Stimulated activated CD4-positive, alpha-beta T cell treated with anti-CD3 and anti-CD28 coated beads, Interleukin-4, amount 100 ng/mL, for 1 hour (primary cell): ENCODE results near the gene MAPRE3.

Experiments
- DNase-seq: peaks from one replicate; pipeline ENCODE4 v3.0.0-alpha.2; 2020

MAPRE3 gene

GRCh38 chr2:27042985-27043634 is 72.7 kb downstream of the MAPRE3 start:
- DNase-seq: no peak

DNA sequence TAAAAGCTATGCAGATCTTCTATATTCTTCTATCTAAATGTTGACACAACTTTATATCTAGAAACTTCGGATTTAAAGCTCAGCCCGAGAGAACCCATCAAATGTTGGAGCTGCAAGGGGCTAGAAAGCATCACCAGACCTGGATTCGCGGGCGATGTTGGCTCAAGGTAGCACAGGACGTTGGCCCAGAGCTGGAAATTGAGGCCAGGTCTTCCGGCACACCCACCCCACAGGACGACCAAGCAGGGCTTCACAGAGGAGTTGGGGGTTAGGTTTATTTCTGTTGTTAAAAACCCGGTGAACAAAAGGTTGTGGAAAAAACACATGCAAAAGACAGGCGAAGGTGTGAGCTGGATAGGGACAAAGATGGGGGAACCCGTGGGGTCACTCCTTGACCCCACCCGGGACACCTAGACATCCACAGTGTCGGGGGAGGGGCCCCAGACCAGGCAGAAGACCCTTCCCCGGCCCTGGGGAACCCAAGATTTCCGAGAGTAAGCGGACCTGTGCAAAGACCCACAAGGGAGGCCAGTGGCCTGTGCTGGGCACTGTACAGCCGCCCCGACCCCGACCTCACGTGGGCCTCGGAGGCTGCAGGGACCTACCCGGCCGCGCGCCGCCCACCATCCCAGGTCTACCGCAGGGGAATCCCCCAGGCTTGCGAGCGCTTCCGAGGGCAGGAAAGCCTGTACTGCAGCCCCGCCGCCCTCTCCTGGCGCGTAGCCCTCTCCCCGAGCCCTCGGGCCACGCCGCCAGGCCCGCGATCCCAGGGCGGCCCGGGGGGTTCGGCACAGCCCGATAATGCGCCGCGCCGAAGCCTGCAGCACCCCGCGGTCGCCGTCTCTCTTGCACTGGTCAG is 79.2 kb downstream of the MAPRE3 start:
- peak; percentile 76 for DNase-seq

DNA sequence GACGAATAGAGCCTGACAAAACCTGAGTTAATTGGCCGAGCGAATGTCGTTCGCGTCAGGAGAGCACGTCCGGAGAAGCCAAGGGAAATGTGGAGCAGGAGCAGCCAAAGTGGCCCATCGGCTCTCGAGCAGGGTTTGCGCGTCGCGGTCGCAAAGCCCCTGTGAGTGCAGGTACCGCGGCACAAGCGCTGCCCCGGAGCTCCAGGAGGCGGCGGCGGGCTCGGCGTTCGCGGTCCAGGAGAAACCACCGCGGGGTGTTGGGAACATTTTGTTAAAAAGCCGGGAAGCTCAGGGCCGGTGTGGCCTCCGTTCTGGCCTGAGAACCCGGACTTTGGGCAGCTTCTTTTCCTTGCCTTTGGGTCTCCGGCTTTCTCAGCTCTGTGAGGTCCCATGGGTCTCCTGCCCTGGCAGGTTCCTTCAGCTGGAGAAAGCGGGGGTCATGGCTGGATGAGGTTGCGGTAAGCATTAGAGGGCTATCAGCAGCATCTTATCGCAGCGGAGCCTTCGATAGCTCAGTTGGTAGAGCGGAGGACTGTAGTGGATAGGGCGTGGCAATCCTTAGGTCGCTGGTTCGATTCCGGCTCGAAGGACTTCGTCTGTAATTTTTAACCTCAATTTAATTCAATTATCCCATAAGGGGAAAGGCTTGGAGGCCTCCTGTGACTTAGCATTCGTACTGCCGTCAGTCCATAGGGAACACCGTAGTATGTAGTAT is 80.0 kb downstream of the MAPRE3 start:
- DNase-seq: peak; percentile 88

- peak; percentile 93 for DNase-seq
Measured at GRCh38 chr2:27050996-27051901, 80.8 kb downstream of the MAPRE3 start, which contains the start of gene AGBL5. AGBL5 (plus strand) TSS chr2:27051668; CDS start chr2:27052959, 1,291 bp downstream.

DNA sequence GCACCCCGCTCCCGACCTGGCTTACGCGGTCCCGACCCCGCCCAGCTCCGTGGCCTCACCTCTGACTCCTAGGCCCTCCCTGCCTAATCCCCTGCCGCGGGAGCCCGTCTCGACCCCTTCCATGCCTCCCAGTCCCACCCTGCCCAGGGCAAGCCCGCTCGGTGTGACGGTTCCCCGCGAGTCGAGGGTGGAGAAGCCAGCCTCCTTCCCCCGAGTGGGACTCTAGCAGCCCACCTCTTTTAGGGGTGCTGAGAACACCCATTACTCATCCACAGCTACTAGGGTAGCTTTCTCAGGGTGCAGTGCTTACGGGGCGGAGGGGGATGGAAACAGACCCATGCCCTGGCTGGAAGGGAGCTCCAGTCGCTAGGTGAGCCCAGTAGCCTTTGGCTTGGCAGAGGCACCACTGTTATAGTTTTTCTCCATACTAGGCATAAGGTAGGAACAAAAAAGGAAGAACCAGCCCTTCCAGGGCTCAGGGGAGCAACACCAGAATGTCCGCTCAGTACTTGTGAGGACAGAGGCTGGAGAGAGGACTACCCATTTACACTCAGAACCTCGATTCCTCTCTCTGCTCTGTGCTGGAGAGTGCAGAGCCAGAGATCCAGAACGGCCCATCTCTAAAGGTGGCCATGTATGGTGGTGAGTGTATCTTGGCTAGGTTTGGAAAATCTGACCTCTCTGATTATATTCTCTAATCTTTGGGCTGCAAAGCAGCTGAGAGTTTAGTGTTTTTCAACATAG is 81.6 kb downstream of the MAPRE3 start:
- DNase-seq: no peak

- DNase-seq: no peak
Measured at GRCh38 chr2:27053321-27053720, 82.9 kb downstream of the MAPRE3 start.

GRCh38 chr2:27053776-27054175 is 83.3 kb downstream of the MAPRE3 start:
- no peak for DNase-seq

DNA sequence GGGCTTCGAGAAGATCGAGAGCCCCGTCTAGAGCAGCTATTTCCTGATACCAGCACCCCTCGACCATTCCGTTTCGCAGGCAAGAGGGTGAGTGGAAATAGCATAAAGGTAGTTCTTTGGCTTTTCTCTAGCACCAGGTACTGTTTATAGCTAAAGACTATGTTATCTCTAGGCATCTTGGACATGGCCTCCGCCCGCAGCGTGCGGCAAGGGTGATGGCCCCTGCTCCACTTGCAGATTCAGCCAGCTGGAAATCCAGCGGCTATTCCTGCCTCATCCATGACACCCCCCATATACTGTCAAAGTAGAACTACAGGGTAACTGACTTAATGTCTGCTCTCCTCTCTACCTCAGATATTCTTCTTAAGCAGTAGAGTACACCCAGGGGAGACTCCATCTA is 84.3 kb downstream of the MAPRE3 start:
- no peak for DNase-seq

DNA sequence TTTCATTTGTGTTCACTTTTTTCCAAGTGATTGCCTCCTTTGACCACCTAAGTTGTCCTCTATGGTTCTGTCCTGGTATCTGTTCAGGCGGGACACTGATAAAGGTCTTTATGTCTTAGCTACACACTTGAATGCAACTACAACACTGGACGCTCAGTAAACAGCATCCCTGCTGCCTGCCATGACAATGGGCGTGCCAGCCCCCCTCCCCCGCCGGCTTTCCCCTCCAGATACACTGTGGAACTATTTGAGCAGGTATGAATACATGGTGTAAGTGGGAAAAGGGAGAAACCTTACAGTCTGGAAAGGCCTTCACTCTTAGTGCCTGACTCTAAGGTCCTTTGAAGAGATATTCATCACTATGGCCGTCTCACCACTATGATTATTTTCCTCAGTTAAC is 86.7 kb downstream of the MAPRE3 start:
- no peak for DNase-seq

DNA sequence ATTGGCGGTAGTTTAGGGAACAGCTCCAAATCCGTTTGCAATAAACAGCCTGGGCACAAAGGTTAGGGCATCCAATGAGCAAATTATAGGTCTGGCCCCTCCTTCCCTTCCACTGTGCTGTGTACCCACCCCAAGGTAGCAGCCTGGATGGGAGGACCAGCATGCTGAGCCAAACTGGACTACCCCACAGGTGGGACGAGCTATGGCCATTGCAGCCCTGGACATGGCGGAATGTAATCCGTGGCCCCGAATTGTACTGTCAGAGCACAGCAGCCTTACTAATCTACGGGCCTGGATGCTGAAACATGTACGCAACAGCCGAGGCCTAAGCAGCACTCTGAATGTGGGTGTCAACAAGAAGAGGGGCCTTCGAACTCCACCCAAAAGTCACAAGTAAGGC is 87.8 kb downstream of the MAPRE3 start:
- no peak for DNase-seq

GRCh38 chr2:27059141-27059820 is 88.8 kb downstream of the MAPRE3 start:
- no peak for DNase-seq

- no peak for DNase-seq
Measured at GRCh38 chr2:27060323-27060722, 89.9 kb downstream of the MAPRE3 start.

- DNase-seq: no peak
Measured at GRCh38 chr2:27065128-27065527, 94.7 kb downstream of the MAPRE3 start.

DNA sequence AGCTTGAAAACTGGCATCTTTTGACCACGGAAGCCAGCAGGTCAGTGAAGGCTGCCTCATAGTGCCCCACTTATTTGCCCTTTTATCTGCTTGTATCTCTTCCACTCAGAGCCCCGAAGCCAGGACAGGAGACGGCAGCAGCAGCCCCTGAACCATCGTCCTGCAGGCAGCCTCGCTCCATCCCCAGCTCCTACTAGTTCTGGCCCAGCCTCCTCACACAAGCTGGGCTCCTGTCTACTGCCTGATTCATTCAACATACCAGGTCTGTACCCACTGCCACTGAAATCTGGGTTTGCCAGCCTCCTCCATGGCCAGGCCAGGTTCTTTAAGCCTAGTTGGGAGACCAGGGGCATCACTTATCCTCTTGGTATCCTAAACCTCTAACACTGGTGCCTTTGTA is 96.9 kb downstream of the MAPRE3 start:
- no peak for DNase-seq

- DNase-seq: no peak
Measured at GRCh38 chr2:27069436-27069835, 99.0 kb downstream of the MAPRE3 start.

GRCh38 chr2:27069961-27070618 is 99.7 kb downstream of the MAPRE3 start:
- DNase-seq: no peak

DNA sequence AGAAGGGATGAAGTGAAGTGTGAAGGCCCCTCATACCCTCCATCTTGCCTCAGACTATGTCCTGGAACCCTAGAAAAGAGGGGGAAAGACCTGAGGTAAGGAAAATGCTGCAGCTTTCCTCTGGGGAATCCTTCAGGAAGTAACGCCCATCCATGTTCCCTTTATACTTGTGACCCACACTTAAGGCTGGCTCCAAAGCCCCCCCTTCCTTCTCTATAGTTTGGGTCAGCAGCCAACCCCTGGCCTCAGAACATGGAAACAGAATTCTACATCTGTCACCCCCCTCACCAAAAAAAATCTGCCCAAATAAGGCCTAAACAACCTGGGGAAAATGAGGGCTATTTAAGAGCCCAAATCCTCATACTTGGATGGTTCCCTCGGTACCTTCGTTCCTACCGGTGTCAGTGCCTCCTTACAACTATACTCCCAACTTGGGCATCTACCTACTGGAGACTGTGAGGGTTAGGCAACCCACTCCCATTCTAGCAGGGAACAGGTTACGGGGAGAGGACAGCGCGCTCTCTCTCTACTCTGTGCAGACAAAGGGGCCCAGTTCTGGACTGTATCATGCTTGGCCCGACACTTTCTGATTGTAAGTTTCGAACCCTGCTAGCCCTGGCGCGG is 100.3 kb downstream of the MAPRE3 start:
- no peak for DNase-seq

DNA sequence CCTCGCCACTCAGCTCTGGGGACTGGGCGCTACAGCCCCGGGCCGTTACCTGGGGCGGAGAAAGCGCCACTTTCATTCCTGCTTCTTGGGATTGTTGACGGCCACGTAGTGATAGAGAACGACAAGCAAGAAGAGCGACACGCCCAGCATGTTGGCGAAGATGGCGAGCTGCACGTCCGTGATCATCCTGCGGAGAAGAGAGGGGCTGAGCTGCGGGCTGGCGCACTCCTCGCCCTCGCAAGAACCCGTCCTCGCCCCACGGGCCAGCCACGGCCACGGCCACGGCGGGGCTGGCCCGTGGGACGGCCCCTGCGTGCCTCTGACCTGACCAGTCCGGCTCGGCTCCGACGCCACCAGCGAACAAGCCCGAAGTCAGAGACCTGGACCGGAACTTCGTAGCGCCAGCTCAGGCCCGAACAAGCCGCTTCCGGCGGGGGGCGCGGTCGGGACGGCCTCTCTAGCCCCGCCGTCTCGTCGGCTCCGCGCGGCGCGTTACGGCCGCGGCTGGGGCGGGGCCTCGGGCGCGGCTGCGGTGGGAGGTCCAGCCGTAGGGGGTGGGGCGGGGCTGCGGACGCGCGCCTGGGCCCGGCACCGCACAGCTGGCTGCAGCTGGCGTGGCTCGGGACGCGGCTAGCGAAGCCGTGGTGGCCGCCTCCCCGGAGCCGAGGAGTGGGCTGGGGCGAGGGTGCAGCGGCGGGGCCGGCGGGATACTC is 101.0 kb downstream of the MAPRE3 start, which contains the start of gene OST4:
Gene OST4, minus strand, starts transcription at position 378 of the 713 bp plus-strand sequence.
- peak; percentile 91 for DNase-seq
